ENCODE measurements around the gene THYN1. TPM values are rescaled to one million over a fixed set of nuclear protein-coding genes. Genes with fewer than 3 reads are reported as not detected.

Gene THYN1
- total and polyA plus RNA-seq, 5 donors = 35.6 to 57.0 (median 46.4) TPM

GRCh38 chr11:134273317-134273712, 20.2 kb upstream of the THYN1 start:
- no peak overlapping the region for H3K4me3 ChIP-seq (ENCODE audit: low read length)
- no peaks in the 10 kb centered on the region for H3K27me3 ChIP-seq (ENCODE audit: control insufficient read depth, insufficient read depth)
- 35% methylated on average over 3 of the region's 3 CpGs for WGBS
- intact Hi-C loops (cut with DNase I) = no loop called here
- H3K9me3 ChIP-seq (ENCODE audit: control insufficient read depth, low read length) = no peaks in the 10 kb centered on the region
- DNase-seq = no peak
- no peaks in the 10 kb centered on the region for H3K4me1 ChIP-seq (ENCODE audit: control insufficient read depth, insufficient read depth, low read length)
- no peak overlapping the region for H3K27ac ChIP-seq (ENCODE audit: low read length)
- ATAC-seq = no peak

GRCh38 chr11:134272381-134273316, 19.5 kb upstream of the THYN1 start:
- intact Hi-C loops (cut with DNase I) = no loop called here
- WGBS = 27% methylated on average over 18 of the region's 18 CpGs
- peak; percentile 67 to 70 for ATAC-seq
- Histone ChIP-seq H3K4me1 (ENCODE audit: control insufficient read depth, insufficient read depth, low read length) (no peaks in the 10 kb centered on the region), H3K27ac (ENCODE audit: low read length) (no peak overlapping the region), H3K9me3 (ENCODE audit: control insufficient read depth, low read length) (no peaks in the 10 kb centered on the region), H3K27me3 (ENCODE audit: control insufficient read depth, insufficient read depth) (no peaks in the 10 kb centered on the region), H3K4me3 (ENCODE audit: low read length) (no peak overlapping the region)
- peak; percentile 53 to 78 (median 56) for DNase-seq

GRCh38 chr11:134271978-134272377, 18.8 kb upstream of the THYN1 start:
- H3K4me1 ChIP-seq (ENCODE audit: control insufficient read depth, insufficient read depth, low read length) = no peaks in the 10 kb centered on the region
- no peak overlapping the region for H3K27ac ChIP-seq (ENCODE audit: low read length)
- 92% methylated on average over 4 of the region's 4 CpGs for WGBS
- intact Hi-C loops (cut with DNase I) = no loop called here
- H3K4me3 ChIP-seq (ENCODE audit: low read length) = no peak overlapping the region
- no peaks in the 10 kb centered on the region for H3K27me3 ChIP-seq (ENCODE audit: control insufficient read depth, insufficient read depth)
- ATAC-seq = no peak
- H3K9me3 ChIP-seq (ENCODE audit: control insufficient read depth, low read length) = no peaks in the 10 kb centered on the region
- DNase-seq = no peak

- Histone ChIP-seq H3K4me3 (ENCODE audit: low read length) (no peak overlapping the region), H3K27ac (ENCODE audit: low read length) (no peak overlapping the region), H3K27me3 (ENCODE audit: control insufficient read depth, insufficient read depth) (no peaks in the 10 kb centered on the region), H3K4me1 (ENCODE audit: control insufficient read depth, insufficient read depth, low read length) (no peaks in the 10 kb centered on the region), H3K9me3 (ENCODE audit: control insufficient read depth, low read length) (no peaks in the 10 kb centered on the region)
- DNase-seq (no peak), ATAC-seq (no peak)
- 30% methylated on average over 5 of the region's 5 CpGs for WGBS
- intact Hi-C loops (cut with DNase I) = no loop called here
These were observed 17.1 kb upstream of the THYN1 start for GRCh38 chr11:134270250-134270714.

- Histone ChIP-seq H3K9me3 (ENCODE audit: control insufficient read depth, low read length) (no peaks in the 10 kb centered on the region), H3K27me3 (ENCODE audit: control insufficient read depth, insufficient read depth) (no peaks in the 10 kb centered on the region), H3K4me3 (ENCODE audit: low read length) (no peak overlapping the region), H3K4me1 (ENCODE audit: control insufficient read depth, insufficient read depth, low read length) (no peaks in the 10 kb centered on the region), H3K27ac (ENCODE audit: low read length) (no peak overlapping the region)
- no peak for DNase-seq
- 85% methylated on average over 11 of the region's 11 CpGs for WGBS
- ATAC-seq = no peak
- intact Hi-C loops (cut with DNase I) = no loop called here
These were observed 14.8 kb upstream of the THYN1 start for GRCh38 chr11:134267966-134268365.

GRCh38 chr11:134267461-134267860, 14.3 kb upstream of the THYN1 start:
- intact Hi-C loops (cut with DNase I) = no loop called here
- WGBS = 80% methylated on average over 5 of the region's 5 CpGs

GRCh38 chr11:134266841-134267251, 13.7 kb upstream of the THYN1 start:
- H3K27me3 ChIP-seq (ENCODE audit: control insufficient read depth, insufficient read depth) = no peaks in the 10 kb centered on the region
- no peak overlapping the region for H3K4me3 ChIP-seq (ENCODE audit: low read length)
- ATAC-seq = peak; percentile 50 to 70
- no peak for DNase-seq
- no peak overlapping the region for H3K27ac ChIP-seq (ENCODE audit: low read length)
- H3K9me3 ChIP-seq (ENCODE audit: control insufficient read depth, low read length) = no peaks in the 10 kb centered on the region
- intact Hi-C loops (cut with DNase I) = no loop called here
- WGBS = 55% methylated on average over 3 of the region's 3 CpGs
- H3K4me1 ChIP-seq (ENCODE audit: control insufficient read depth, insufficient read depth, low read length) = no peaks in the 10 kb centered on the region

More at GRCh38 chr11:134267461-134267860, 14.3 kb upstream of the THYN1 start:
- Histone ChIP-seq H3K27ac (ENCODE audit: low read length) (no peak overlapping the region), H3K27me3 (ENCODE audit: control insufficient read depth, insufficient read depth) (no peaks in the 10 kb centered on the region), H3K4me1 (ENCODE audit: control insufficient read depth, insufficient read depth, low read length) (no peaks in the 10 kb centered on the region), H3K9me3 (ENCODE audit: control insufficient read depth, low read length) (no peaks in the 10 kb centered on the region), H3K4me3 (ENCODE audit: low read length) (no peak overlapping the region)
- no peak for ATAC-seq
- no peak for DNase-seq

- no peak for ATAC-seq
- Histone ChIP-seq H3K9me3 (ENCODE audit: control insufficient read depth, low read length) (no peaks in the 10 kb centered on the region), H3K27ac (ENCODE audit: low read length) (no peak overlapping the region), H3K4me3 (ENCODE audit: low read length) (no peak overlapping the region), H3K4me1 (ENCODE audit: control insufficient read depth, insufficient read depth, low read length) (no peaks in the 10 kb centered on the region), H3K27me3 (ENCODE audit: control insufficient read depth, insufficient read depth) (no peaks in the 10 kb centered on the region)
- intact Hi-C loops (cut with DNase I) = no loop called here
- WGBS = 86% methylated on average over 5 of the region's 5 CpGs
- DNase-seq = no peak
These were observed 13.3 kb upstream of the THYN1 start for GRCh38 chr11:134266440-134266839.

GRCh38 chr11:134264966-134265764, 12.0 kb upstream of the THYN1 start:
- no peak overlapping the region for H3K4me3 ChIP-seq (ENCODE audit: low read length)
- H3K4me1 ChIP-seq (ENCODE audit: control insufficient read depth, insufficient read depth, low read length) = no peaks in the 10 kb centered on the region
- H3K27me3 ChIP-seq (ENCODE audit: control insufficient read depth, insufficient read depth) = no peaks in the 10 kb centered on the region
- DNase-seq (no peak), ATAC-seq (no peak)
- H3K9me3 ChIP-seq (ENCODE audit: control insufficient read depth, low read length) = no peaks in the 10 kb centered on the region
- WGBS = 89% methylated on average over 7 of the region's 7 CpGs
- H3K27ac ChIP-seq (ENCODE audit: low read length) = no peak overlapping the region
- intact Hi-C loops (cut with DNase I) = no loop called here

- DNase-seq (no peak), ATAC-seq (no peak)
- WGBS = 88% methylated on average over 14 of the region's 14 CpGs
- Histone ChIP-seq H3K27ac (ENCODE audit: low read length) (no peak overlapping the region), H3K27me3 (ENCODE audit: control insufficient read depth, insufficient read depth) (no peaks in the 10 kb centered on the region), H3K4me1 (ENCODE audit: control insufficient read depth, insufficient read depth, low read length) (no peaks in the 10 kb centered on the region), H3K9me3 (ENCODE audit: control insufficient read depth, low read length) (no peaks in the 10 kb centered on the region), H3K4me3 (ENCODE audit: low read length) (no peak overlapping the region)
- intact Hi-C loops (cut with DNase I) = no loop called here
These were observed 8.7 kb upstream of the THYN1 start for GRCh38 chr11:134261626-134262488.

All from right cardiac atrium (tissue), 5 donors.